WERI-Rb-1 (cell line): ENCODE measurements around the gene TPT1.
A peak's percentile ranks its signal among the peaks of the same experiment; 100 is the strongest.

Source experiments
- DNase-seq: peaks from one replicate; pipeline ENCODE4 v3.0.0-alpha.2; 2020
- H3K27ac ChIP-seq: fragments of 250-450 bp; sonication (Bioruptor Pico); 2 replicates; pipeline ENCODE4 v1.5.1; 2020; ENCODE audit warnings: mild to moderate bottlenecking, moderate library complexity
- H3K27me3 ChIP-seq: fragments of 250-450 bp; sonication (Bioruptor Pico); 2 replicates; pipeline ENCODE4 v1.5.1; 2021; ENCODE audit warnings: mild to moderate bottlenecking, low read depth, moderate library complexity; ENCODE audit not compliant: insufficient read depth, severe bottlenecking
- H3K36me3 ChIP-seq: fragments of 250-450 bp; sonication (Bioruptor Pico); 2 replicates; pipeline ENCODE4 v1.5.1; 2020; ENCODE audit warnings: mild to moderate bottlenecking, moderate library complexity
- H3K4me3 ChIP-seq: 2 replicates; pipeline ENCODE4 v1.5.1; 2011; ENCODE audit warnings: low read depth, mild to moderate bottlenecking, control low read depth, low read length
- H3K9me3 ChIP-seq: fragments of 250-450 bp; sonication (Bioruptor Pico); 2 replicates; pipeline ENCODE4 v1.5.1; 2021; ENCODE audit warnings: mild to moderate bottlenecking, moderate library complexity; ENCODE audit not compliant: severe bottlenecking
- TF ChIP-seq, protein P1 (sequence below): IDR thresholded peaks from 2 replicates; pipeline ENCODE4 v1.5.1; 2011; ENCODE audit warnings: low read depth, mild to moderate bottlenecking, control low read depth, inconsistent platforms, low read length

TPT1 gene

DNA sequence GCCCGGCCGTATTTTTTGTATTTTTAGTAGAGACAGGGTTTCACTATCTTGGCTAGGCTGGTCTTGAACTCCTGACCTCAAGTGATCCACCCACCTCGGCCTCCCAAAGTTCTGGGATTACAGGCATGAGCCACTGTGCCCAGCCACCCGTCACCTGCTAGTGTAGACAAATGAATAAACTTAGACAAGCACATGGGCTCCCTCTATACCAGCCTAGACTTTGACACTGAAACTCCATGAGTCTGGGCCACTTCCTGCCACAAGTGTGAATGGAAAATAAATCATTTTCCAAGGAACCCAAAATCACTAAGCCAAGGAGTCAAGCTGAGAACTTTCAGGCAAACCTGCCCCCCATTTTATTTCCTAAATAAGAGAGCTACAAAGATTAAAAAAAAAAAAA, 27.0 kb upstream of the TPT1 start:
- no peaks in the 10 kb centered on the region for H3K36me3 ChIP-seq
- H3K9me3 ChIP-seq: no peaks in the 10 kb centered on the region
- no peak overlapping the region for H3K4me3 ChIP-seq
- H3K27ac ChIP-seq: no peak overlapping the region
- H3K27me3 ChIP-seq: no peaks in the 10 kb centered on the region
- TF ChIP-seq, protein P1, sequence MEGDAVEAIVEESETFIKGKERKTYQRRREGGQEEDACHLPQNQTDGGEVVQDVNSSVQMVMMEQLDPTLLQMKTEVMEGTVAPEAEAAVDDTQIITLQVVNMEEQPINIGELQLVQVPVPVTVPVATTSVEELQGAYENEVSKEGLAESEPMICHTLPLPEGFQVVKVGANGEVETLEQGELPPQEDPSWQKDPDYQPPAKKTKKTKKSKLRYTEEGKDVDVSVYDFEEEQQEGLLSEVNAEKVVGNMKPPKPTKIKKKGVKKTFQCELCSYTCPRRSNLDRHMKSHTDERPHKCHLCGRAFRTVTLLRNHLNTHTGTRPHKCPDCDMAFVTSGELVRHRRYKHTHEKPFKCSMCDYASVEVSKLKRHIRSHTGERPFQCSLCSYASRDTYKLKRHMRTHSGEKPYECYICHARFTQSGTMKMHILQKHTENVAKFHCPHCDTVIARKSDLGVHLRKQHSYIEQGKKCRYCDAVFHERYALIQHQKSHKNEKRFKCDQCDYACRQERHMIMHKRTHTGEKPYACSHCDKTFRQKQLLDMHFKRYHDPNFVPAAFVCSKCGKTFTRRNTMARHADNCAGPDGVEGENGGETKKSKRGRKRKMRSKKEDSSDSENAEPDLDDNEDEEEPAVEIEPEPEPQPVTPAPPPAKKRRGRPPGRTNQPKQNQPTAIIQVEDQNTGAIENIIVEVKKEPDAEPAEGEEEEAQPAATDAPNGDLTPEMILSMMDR: no peak
- no peak for DNase-seq

DNA sequence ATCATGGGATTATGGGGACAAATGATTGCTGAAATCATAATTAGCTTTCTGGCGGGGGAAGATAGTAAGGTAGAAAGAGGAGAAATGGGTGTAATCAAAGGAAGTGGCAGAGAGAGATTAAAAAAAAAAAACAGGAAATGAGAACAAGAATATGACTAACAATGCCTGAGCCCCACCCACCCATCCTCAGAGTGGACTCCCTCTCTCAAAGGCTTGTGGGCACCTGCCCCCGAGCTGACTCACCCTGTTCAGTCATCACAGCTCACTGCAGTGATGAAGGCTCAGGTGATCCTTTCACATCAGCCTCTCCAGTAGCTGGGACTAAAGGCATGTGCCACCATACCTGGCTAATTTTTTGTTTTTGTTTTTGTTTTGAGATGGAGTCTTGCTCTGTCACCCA, 26.4 kb upstream of the TPT1 start:
- Histone ChIP-seq H3K9me3 (no peaks in the 10 kb centered on the region), H3K27ac (no peak overlapping the region), H3K27me3 (no peaks in the 10 kb centered on the region), H3K4me3 (no peak overlapping the region), H3K36me3 (no peaks in the 10 kb centered on the region)
- no peak for DNase-seq
- TF ChIP-seq, protein P1: no peak

DNA sequence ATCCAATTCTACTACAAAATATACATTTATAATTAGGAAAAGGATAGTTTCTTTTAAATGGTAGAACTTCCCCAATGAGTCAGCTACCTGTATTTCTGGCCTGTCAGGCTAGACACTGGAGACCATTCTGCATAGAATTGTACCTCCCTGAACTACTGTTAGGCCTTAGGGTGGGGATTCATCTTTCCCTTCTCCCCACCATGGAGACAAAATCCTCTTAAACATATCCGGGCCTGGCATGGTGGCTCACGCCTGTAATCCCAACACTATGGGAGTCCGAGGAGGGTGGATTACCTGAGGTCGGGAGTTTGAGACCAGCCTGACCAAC, 24.5 kb upstream of the TPT1 start:
- H3K27ac ChIP-seq: no peak overlapping the region

DNA sequence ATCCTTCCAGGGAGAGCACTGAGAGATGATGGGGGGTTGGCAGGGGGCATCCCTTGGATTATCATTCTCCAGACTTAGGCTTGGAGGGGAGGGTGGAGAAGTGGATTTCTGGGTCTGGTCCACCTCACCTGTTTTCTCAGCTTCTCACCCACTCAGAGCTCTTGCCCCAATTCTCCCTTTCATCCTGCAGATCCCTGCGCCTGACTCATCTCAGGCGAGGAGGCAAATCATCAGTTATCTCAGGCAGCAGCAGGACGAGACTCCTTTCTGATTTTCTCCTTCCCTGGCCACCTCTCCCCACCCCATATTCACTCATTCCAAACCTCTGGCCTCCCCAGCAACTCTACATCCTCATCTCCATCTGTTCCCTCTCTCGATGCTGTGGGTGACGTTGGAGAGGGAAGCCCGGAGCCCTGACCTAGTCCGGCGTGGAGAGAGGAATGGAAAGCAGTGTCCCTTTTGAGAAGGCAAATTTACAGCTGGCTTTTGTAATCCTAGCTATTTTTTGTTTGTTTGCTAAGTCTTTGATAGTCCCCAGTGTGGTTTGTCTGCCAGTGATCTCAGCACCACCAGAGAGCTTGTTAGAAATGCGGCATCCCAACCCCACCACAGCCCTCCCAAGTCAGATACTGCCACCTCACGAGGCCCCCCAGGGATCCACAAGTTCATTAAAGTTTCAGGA, 24.0 kb upstream of the TPT1 start:
- Histone ChIP-seq H3K27me3 (no peaks in the 10 kb centered on the region), H3K27ac (no peak overlapping the region), H3K4me3 (no peak overlapping the region), H3K36me3 (no peaks in the 10 kb centered on the region), H3K9me3 (no peaks in the 10 kb centered on the region)
- TF ChIP-seq, protein P1: no peak
- DNase-seq: no peak

More for the DNA sequence above, 24.5 kb upstream of the TPT1 start:
- Histone ChIP-seq H3K27me3 (no peaks in the 10 kb centered on the region), H3K36me3 (no peaks in the 10 kb centered on the region), H3K4me3 (no peak overlapping the region), H3K9me3 (no peaks in the 10 kb centered on the region)
- TF ChIP-seq, protein P1: no peak
- no peak for DNase-seq

DNA sequence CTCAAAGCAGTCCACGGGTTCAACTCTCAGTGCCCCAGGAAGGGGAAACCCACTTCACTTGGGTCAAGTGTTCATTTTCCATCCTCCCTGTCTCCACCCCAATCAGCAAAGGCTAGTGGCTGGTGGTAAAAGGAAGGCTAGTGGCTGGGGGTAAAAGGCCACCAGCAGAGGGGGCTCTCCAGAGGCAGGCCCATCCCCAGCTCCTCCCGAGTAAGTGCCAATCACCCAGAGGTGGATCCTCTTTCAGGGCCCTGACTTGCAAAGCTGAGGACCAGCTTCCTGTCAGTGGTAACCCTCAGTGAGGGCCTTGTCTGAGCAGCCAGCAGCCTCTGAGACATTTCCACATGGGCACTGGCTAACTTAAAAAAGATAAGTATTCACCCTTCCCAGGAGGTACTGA, 22.0 kb upstream of the TPT1 start:
- DNase-seq: no peak
- Histone ChIP-seq H3K27ac (no peak overlapping the region), H3K4me3 (no peak overlapping the region), H3K9me3 (no peaks in the 10 kb centered on the region), H3K36me3 (no peaks in the 10 kb centered on the region), H3K27me3 (no peaks in the 10 kb centered on the region)
- TF ChIP-seq, protein P1: 0 out of 2 replicates have a peak, but pooled peaks have one; percentile 24

DNA sequence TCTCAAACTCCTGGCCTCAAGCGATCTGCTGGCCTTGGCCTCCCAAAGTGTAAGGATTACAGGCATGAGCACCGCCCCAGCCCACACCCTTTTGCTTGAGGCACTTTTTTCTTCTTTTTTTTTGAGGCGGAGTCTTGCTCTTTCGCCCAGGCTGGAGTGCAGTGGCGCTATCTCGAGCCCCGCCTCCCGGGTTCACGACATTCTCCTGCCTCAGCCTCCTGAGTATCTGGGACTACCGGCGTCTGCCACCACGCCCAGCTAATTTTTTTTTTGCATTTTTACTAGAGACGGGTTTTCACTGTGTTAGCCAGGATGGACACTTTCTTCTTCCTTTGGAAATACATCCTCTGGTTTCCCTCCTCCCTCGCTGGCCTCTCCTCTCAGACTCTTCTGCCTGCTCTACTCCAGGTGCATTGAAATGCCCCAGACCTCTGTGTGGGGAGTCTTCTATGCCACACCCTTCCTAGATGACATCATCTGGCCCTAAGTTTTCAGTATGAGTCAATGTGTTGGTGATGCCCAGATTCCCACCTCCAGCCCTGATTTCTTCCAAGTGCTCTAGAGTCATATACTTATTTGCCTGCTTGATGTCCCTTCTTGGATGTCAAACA, 20.7 kb upstream of the TPT1 start:
- Histone ChIP-seq H3K27me3 (no peaks in the 10 kb centered on the region), H3K9me3 (no peaks in the 10 kb centered on the region), H3K27ac (no peak overlapping the region), H3K4me3 (no peak overlapping the region), H3K36me3 (no peaks in the 10 kb centered on the region)
- no peak for DNase-seq
- TF ChIP-seq, protein P1: no peak
